HG02970 (cell line): ENCODE measurements around the gene HSF4.

ENCODE experiments used
- ATAC-seq: cut with Tn5 transposase; IDR thresholded peaks from one replicate; pipeline ENCODE4 v1.9.1; 2021; ENCODE audit warnings: mild to moderate bottlenecking, moderate library complexity, moderate number of reproducible peaks; ENCODE audit not compliant: unreplicated experiment, low FRiP score

Gene HSF4

DNA sequence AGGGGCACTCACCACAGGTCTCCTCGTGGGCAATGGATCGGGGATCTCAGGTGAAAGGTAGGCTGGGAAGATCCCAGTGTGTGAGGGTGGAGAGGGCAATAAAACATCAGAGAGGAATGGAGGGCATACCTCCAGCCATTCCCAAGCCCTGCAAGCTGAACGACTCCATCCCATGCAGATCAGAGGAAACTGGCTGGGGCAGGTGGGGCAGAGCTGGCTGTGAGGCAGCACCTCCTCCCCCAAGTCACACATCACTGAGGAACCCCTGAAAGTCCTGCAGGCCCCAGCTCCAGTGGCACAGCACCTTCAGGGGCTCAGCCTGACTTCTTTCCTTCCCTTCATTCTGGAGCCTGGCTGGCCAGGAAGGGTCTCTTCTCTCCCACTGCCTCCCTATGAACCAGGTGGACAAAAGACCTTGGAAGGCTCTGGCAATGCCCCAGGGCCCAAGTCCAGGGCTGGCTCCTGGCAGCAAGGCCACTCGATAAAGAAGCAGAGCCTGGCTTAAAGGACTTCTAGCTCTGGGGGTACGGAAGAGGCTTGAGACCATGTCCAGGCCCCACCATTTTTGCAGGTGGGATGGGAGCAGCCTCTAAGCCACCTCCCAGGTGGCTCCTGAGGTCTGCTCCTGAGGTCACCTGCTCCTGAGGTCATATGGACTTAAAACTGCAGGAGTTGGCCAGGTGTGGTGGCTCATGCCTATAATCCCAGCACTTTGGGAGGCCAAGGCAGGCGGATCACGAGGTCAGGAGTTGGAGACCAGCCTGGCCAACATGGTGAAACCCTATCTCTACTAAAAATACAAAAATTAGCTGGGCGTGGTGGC lies 48.9 kb downstream of the HSF4 start:
- no peak for ATAC-seq

DNA sequence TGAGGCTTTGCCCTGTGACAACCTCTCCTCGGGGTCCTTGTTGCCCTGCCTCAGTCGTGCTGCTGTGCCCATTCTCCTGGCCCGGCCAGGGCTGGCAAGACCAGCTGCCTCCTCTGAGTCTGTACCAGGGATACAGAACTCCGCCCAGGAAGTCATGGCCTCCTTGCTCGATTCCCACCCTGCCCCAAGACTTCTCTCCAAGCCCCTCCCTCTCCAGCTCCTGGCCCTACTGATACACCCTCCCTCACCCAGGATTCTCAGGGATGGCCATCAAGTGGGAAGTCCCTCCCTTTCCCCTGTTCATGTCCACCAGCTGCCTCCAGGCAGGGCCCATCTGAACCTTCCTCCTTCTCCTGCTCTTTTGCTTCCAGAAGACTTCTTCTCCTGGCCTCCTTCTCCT lies 51.2 kb downstream of the HSF4 start:
- ATAC-seq = no peak

DNA sequence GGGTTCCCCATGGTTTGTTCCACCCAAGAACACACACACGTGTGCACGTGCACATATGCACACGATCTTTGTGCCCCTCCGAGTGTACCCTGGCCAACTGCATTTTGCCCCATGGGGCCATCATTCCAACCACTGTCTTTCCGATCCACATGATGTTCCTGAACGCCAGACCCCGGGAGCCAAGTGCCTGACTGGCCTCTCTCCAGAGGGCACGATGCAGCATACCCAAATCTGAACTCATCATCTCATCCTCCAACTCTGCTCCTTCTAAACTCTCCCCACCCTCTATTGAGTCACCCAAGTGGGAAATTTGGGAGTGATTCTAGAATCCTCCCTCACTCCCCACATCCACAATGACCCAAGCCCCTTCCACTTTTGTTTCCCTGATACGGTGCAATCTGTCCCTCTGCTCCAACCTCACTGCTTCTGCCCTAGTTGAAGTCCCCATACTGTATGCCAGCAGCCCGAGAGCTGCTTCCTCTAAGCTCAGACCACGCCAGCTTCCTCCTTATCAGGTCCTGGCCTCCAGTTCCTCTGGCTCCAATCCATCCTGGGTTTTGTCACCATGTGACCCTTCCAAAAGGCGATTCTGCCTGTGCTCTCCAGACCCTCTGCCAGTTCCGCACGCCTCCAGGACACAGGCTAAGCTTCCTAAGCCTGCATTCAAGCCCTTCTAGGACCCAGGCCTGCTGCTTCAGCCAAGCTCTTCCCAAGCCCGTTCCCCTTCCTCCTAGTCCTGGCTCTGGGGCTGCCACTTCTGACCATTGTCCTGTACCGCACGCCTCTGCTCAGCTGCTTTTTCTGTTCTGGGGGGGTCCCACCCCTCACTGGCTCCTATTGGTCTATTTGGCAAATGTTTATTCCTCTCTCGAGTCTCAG lies 52.3 kb downstream of the HSF4 start:
- no peak for ATAC-seq
